HG03159 (cell line): ENCODE data around the gene KCNQ1.

Source experiments
- ATAC-seq: cut with Tn5 transposase; IDR thresholded peaks from one replicate; pipeline ENCODE4 v1.9.1; 2021; ENCODE audit warnings: mild to moderate bottlenecking, moderate library complexity; ENCODE audit not compliant: unreplicated experiment

Gene KCNQ1

GRCh38 chr11:2865922-2866577, 421.2 kb downstream of the KCNQ1 start:
- ATAC-seq: no peak

GRCh38 chr11:2867142-2867541, 422.3 kb downstream of the KCNQ1 start:
- no peak for ATAC-seq

GRCh38 chr11:2867722-2868505, 423.1 kb downstream of the KCNQ1 start:
- ATAC-seq: no peak

GRCh38 chr11:2868506-2869133, 423.8 kb downstream of the KCNQ1 start:
- no peak for ATAC-seq

DNA sequence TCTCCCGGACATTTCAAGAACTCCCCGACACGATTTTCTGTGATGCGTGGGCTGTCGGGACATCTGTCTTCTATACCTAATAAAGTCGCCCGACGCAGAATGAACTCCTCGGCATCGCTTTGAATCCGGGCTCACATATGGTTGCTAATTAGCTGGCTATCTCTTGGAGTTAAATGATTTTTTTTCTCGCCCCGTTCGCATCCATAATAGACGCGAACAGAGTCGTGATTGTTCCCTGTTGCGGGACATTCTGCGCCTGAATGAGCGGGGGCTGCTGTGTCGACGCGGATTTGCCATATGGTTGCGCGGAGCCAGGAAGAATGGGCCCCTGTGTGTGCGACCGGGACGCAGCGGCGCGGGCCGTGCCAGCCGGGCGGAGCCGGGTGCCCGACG, 424.3 kb downstream of the KCNQ1 start:
- no peak for ATAC-seq

- no peak for ATAC-seq
Measured at GRCh38 chr11:2869561-2870427, 425.0 kb downstream of the KCNQ1 start.

DNA sequence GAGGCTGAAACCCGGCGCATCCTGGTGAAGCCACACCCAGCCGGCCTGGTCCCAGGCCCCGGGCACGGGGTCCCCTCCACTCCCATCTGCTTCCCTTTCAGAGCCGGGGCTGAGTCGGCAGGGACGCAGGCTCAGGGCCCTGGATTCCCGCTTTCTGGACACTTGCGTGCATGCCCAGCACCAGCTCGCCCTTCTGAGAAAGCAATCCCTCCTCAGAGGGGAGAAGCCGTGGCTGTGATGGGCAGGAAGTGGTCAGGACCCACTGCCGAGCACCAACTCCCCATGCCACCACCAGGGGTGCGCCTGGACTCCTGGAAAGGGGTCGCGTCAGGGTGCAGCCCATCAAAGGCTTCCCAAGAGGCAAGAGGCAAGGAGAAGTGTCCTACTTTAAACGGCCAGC, 425.7 kb downstream of the KCNQ1 start:
- no peak for ATAC-seq

GRCh38 chr11:2870969-2871680, 426.3 kb downstream of the KCNQ1 start:
- ATAC-seq: no peak

- no peak for ATAC-seq
Measured at GRCh38 chr11:2874963-2875362, 430.2 kb downstream of the KCNQ1 start.

- ATAC-seq: no peak
Measured at GRCh38 chr11:2877474-2877873, 432.7 kb downstream of the KCNQ1 start.

DNA sequence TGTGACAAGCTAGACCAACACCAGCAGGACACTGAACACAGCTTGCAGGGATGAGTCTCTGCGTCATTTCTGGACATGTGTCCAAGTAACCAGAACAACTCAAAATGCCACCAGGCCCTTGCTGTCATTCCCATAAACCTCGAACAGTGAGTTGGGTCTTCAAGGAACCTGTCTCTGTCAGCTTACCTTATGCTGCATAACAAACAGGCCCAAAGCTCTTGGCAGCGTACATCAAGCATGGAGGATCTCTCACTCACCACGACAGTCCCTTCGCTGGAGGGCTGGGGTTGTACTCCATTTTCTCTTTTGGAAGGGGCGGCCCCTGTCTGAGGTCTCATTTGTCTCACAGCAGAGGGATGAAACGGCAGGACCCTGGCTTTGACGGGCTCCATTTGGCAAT, 434.0 kb downstream of the KCNQ1 start:
- ATAC-seq: no peak

DNA sequence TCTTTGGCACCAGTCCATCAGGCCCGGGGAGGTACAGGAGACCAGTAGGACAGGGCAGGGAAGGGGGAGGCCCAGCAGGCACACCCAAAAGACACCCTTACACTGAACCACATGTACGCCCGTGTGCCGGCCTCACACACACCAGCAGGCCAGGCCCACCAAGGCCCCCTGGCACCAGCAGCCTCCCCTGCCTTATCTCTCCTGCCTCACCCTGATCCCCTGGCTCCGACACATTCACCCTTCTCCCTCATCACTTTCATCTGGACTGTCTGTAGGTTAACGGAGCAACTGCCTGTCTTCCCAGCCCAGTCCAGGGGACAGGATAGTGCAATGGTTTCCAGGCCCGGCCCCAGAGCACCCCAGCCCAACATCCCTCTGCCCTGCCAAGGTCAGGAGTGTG, 435.8 kb downstream of the KCNQ1 start:
- no peak for ATAC-seq

DNA sequence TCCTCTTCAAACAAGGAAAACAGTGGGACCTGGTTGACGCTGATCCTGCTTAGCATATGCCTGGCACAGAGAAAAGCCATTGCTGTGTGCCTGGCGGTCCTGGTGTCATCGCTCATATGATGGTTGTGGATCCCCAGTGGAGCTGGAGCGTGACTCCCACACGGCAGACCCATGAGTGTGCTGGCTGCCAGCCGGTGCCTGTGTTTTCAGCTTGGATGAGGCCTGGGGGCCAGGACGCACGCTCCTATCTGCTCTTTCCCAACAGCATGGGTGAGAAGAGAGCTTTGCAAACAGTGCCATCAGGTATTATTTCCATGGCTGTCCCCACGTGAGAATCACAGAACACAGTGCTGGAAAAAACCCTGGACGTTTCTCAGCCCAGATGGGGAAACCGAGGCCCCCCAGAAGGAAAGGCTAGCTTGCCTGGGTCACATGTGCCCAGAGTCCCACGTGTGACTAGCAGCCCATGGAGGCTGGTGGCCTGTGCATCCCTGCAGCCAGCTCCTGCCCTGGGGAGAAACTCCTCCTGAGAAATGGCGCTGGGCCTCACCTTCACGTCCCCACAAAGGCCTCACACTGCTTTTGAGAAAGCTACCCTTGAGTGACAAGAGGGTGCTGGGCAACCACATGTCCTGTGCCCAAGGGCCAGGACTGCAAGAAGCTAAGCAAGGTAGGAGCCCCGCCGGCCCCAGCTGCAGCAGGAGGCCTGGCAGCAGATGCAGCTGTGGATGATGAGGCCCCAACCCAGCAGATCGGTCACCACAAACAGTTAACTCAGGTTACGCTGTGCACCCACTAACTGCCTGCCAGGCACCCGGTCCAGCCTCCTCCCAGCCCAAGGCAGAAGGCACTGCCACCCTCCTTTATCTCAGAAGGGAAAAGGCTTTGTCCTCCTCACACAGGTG, 436.5 kb downstream of the KCNQ1 start:
- no peak for ATAC-seq

GRCh38 chr11:2881981-2882375, 437.2 kb downstream of the KCNQ1 start:
- ATAC-seq: no peak

DNA sequence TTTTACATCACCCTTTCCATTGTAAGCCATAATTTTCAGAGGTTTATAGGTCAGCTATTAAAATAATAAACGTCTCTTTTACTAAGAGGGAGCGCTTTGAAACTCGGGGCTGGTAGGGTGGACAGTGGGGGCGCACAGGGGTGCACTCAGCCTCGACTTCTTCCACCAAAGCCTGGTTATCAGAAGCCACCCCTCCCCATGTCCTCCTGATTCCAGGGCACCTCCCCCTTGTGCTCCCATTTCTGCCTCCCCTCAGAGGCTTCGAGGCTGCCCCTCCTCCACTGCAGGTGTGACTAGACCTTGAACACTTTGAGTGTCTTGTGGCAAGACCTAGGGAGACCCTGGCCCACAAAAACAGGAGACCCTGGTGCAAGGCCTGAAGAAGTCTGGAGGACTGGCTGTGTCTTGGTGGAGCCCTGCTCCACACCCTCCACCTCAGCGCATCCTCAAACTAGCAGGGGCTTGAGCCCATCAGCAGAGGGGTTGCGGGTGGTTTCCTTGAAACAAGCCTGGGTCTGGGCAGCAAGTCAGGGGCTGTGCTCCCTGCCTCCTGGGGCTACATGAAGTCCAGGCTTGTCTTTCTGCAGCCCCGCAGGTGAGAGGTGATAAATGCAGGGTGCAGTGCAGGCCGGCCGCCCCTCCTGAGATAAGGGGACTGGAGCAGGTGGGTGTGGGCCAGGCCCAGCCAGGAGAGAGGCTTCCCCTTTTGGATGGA, 437.7 kb downstream of the KCNQ1 start:
- ATAC-seq: no peak

GRCh38 chr11:2883640-2883978, 438.8 kb downstream of the KCNQ1 start:
- ATAC-seq: no peak

- ATAC-seq: no peak
Measured at GRCh38 chr11:2883979-2884815, 439.4 kb downstream of the KCNQ1 start.

GRCh38 chr11:2885017-2885677, 440.3 kb downstream of the KCNQ1 start:
- ATAC-seq: no peak
